ENCODE data around the gene UBR2.

- TF ChIP-seq EZH2 (IDR thresholded peaks at IDR 0.05; ENCODE audit: borderline replicate concordance, low read depth, low read length, severe bottlenecking) (no peak), GATA2 (IDR thresholded peaks at IDR 0.05; ENCODE audit: insufficient read depth, insufficient read length, low read depth, low read length) (no peak), POLR2A (IDR thresholded peaks at IDR 0.05; ENCODE audit: low read depth, low read length) (no peak), POLR2AphosphoS5 (IDR thresholded peaks at IDR 0.05; ENCODE audit: insufficient read depth, low read depth, low read length) (no peak), MAX (IDR thresholded peaks at IDR 0.05; ENCODE audit: insufficient read depth, insufficient read length) (no peak), MYC (IDR thresholded peaks at IDR 0.05; ENCODE audit: low read depth, low read length) (no peak), JUN (IDR thresholded peaks at IDR 0.05; ENCODE audit: borderline replicate concordance, insufficient read depth, insufficient read length, low read depth) (no peak)
- TF ChIP-seq, protein P1, sequence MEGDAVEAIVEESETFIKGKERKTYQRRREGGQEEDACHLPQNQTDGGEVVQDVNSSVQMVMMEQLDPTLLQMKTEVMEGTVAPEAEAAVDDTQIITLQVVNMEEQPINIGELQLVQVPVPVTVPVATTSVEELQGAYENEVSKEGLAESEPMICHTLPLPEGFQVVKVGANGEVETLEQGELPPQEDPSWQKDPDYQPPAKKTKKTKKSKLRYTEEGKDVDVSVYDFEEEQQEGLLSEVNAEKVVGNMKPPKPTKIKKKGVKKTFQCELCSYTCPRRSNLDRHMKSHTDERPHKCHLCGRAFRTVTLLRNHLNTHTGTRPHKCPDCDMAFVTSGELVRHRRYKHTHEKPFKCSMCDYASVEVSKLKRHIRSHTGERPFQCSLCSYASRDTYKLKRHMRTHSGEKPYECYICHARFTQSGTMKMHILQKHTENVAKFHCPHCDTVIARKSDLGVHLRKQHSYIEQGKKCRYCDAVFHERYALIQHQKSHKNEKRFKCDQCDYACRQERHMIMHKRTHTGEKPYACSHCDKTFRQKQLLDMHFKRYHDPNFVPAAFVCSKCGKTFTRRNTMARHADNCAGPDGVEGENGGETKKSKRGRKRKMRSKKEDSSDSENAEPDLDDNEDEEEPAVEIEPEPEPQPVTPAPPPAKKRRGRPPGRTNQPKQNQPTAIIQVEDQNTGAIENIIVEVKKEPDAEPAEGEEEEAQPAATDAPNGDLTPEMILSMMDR (IDR thresholded peaks at IDR 0.05; ENCODE audit: extremely low read depth in 1 of 2, insufficient read depth in 1 of 2, low read depth in 1 of 2, low read length in 2 of 2) = no peak
Measured at GRCh38 chr6:42692137-42692911, 128.5 kb downstream of the UBR2 start.

Measured in endothelial cell of umbilical vein (primary cell).